HCT116 (cell line): ENCODE results near the gene TTLL11. TPM values are rescaled to one million over a fixed set of nuclear protein-coding genes. Genes with fewer than 3 reads are reported as not detected.

Source experiments
- ATAC-seq: fragments of 200-7000 bp; cut with Tn5 transposase; 2 replicates; pipeline ENCODE4 v1.9.1; 2020; ENCODE audit warnings: mild to moderate bottlenecking, moderate library complexity
- BruUV-seq: library from RNA; stranded (reverse); fragments of 400-500 nt; replicated peaks from 2 replicates; lab custom pipeline; 2021; lab: Mats Ljungman, UMichigan
- CTCF ChIA-PET: fragments of 300-600 bp; sonication (Branson Sonifier 250); formaldehyde crosslinking; loops from one replicate; lab custom pipeline; 2021; ENCODE audit warnings: antibody characterized with exemption; lab: Charles Lee
- POLR2A ChIA-PET: fragments of 300-600, 350-600 bp; sonication (Branson Sonifier 250); formaldehyde crosslinking; loops from one replicate; lab custom pipeline; 2021; ENCODE audit warnings: antibody characterized with exemption; lab: Charles Lee
- RAD21 ChIA-PET, 2 experiments: fragments of 300-600 bp; sonication (Branson Sonifier 250); formaldehyde crosslinking; loops; one replicate each; lab custom pipeline; 2023; ENCODE audit warnings: low total read pairs in 2 of 2; ENCODE audit not compliant: uncharacterized antibody in 2 of 2, unreplicated experiment in 2 of 2, low non-redundant PET in 1 of 2; lab: Charles Lee
- DNase-seq: peaks from one replicate; pipeline ENCODE4 v3.0.0-alpha.2; 2010; ENCODE audit warnings: low read depth, low spot score
- H2AFZ ChIP-seq: fragments of 200-600 bp; shearing (Covaris generic), sonication (generic); 2 replicates; pipeline ENCODE4 v1.6.1; 2017; ENCODE audit warnings: low read depth, mixed run types, mixed read lengths, antibody characterized with exemption, low read length; ENCODE audit not compliant: poor library complexity, severe bottlenecking
- H3K27ac ChIP-seq: 2 replicates; pipeline ENCODE4 v1.5.1; 2012; ENCODE audit warnings: low read depth, low read length
- H3K27me3 ChIP-seq: fragments of 200-600 bp; sonication (generic); 2 replicates; pipeline ENCODE4 v1.6.1; 2016; ENCODE audit warnings: mixed run types, low read length, mixed read lengths; ENCODE audit not compliant: insufficient read depth
- H3K36me3 ChIP-seq, 2 experiments: fragments of 200-500 bp in 1 of 2; fragments of 200-600 bp in 1 of 2; sonication (Bioruptor generic) in 1 of 2; sonication (generic) in 1 of 2; 2 replicates each; pipeline versions ENCODE4 v1.5.1 to v1.6.1; 2014 to 2016; ENCODE audit warnings: low read length in 2 of 2, inconsistent platforms in 1 of 2, mixed read lengths in 1 of 2, mixed run types in 1 of 2; ENCODE audit not compliant: insufficient read depth in 2 of 2, control insufficient read depth in 1 of 2
- H3K4me1 ChIP-seq, 2 experiments: fragments of 200-600 bp in 1 of 2; sonication (generic) in 1 of 2; 2 replicates each; pipeline versions ENCODE4 v1.5.1 to v1.6.1; 2012 to 2017; ENCODE audit warnings: low read length in 2 of 2, inconsistent platforms in 1 of 2, mild to moderate bottlenecking in 1 of 2, mixed read lengths in 1 of 2, mixed run types in 1 of 2, moderate library complexity in 1 of 2; ENCODE audit not compliant: insufficient read depth in 2 of 2, control insufficient read depth in 1 of 2
- H3K4me2 ChIP-seq: fragments of 200-600 bp; sonication (generic); 2 replicates; pipeline ENCODE4 v1.6.1; 2017; ENCODE audit warnings: mixed run types, low read length, mixed read lengths
- H3K4me3 ChIP-seq, 2 experiments: fragments of 200-600 bp in 1 of 2; sonication (generic) in 1 of 2; replicated peaks in 1 of 2; 2 replicates each; pipeline ENCODE4 v1.5.1; 2011 to 2016; ENCODE audit warnings: low read length in 2 of 2, control low read depth in 1 of 2, low read depth in 1 of 2, mild to moderate bottlenecking in 1 of 2, mixed read lengths in 1 of 2, mixed run types in 1 of 2
- H3K79me2 ChIP-seq: fragments of 200-600 bp; sonication (generic); 2 replicates; pipeline ENCODE4 v1.6.1; 2017; ENCODE audit warnings: mild to moderate bottlenecking, mixed run types, low read length, moderate library complexity, mixed read lengths; ENCODE audit not compliant: insufficient read depth
- H3K9ac ChIP-seq: fragments of 200-600 bp; sonication (generic); 2 replicates; pipeline ENCODE4 v1.6.1; 2016; ENCODE audit warnings: low read length, mixed read lengths
- H3K9me2 ChIP-seq: fragments of 200-600 bp; sonication (generic), shearing (Covaris generic); 2 replicates; pipeline ENCODE4 v1.6.1; 2017; ENCODE audit warnings: mixed run types, mild to moderate bottlenecking, moderate library complexity; ENCODE audit not compliant: insufficient read depth
- H3K9me3 ChIP-seq, 2 experiments: fragments of 200-500 bp in 1 of 2; fragments of 200-600 bp in 1 of 2; sonication (Bioruptor generic) in 1 of 2; sonication (generic) in 1 of 2; 2 replicates each; pipeline ENCODE4 v1.6.1; 2014 to 2017; ENCODE audit warnings: low read length in 2 of 2, mixed read lengths in 2 of 2, inconsistent platforms in 1 of 2, low read depth in 1 of 2, mild to moderate bottlenecking in 1 of 2, mixed run types in 1 of 2, moderate library complexity in 1 of 2; ENCODE audit not compliant: control insufficient read depth in 1 of 2, insufficient read depth in 1 of 2
- H4K20me1 ChIP-seq: fragments of 200-600 bp; sonication (generic), shearing (Covaris generic); 2 replicates; pipeline ENCODE4 v1.6.1; 2017; ENCODE audit warnings: mixed run types, mild to moderate bottlenecking, moderate library complexity; ENCODE audit not compliant: insufficient read depth
- ATF3 ChIP-seq: IDR thresholded peaks from 2 replicates; pipeline ENCODE4 v1.6.1; 2012
- CEBPB ChIP-seq: IDR thresholded peaks from 2 replicates; pipeline ENCODE4 v1.6.1; 2012; ENCODE audit warnings: low read depth
- CTCF ChIP-seq, 3 experiments: fragments of 200-600 bp in 1 of 3; sonication (generic) in 1 of 3; IDR thresholded peaks in 2 of 3; conservative IDR thresholded peaks in 1 of 3; 2 replicates each; pipeline ENCODE4 v1.5.1; 2012 to 2017; ENCODE audit warnings: low read depth in 2 of 3, low read length in 2 of 3, antibody characterized with exemption in 1 of 3, borderline replicate concordance in 1 of 3, control low read depth in 1 of 3, mild to moderate bottlenecking in 1 of 3, mixed read lengths in 1 of 3, mixed run types in 1 of 3, moderate library complexity in 1 of 3; ENCODE audit not compliant: insufficient read depth in 1 of 3
- EGR1 ChIP-seq: IDR thresholded peaks from 2 replicates; pipeline ENCODE4 v1.6.1; 2012; ENCODE audit warnings: low read depth
- POLR2A ChIP-seq: IDR thresholded peaks from 2 replicates; pipeline ENCODE4 v1.7.0; 2011; ENCODE audit warnings: borderline replicate concordance; ENCODE audit not compliant: insufficient read depth, insufficient read length; ENCODE audit errors: extremely low read depth
- intact Hi-C: fragments of 100-400 bp; cut with micrococcal nuclease; formaldehyde crosslinking; loops from 2 replicates; pipeline ENCODE4 v1.10.0; 2022
- total RNA-seq: library from RNA; stranded (reverse); gene quantifications from one replicate; pipeline ENCODE4 v1.2.1, GENCODE V29; 2021; ENCODE audit not compliant: unreplicated experiment
- TF ChIP-seq, protein P1 (sequence below): IDR thresholded peaks from 2 replicates; pipeline ENCODE4 v1.6.1; 2012; ENCODE audit warnings: low read depth

The TTLL11 gene
- total RNA-seq, 1 experiment from 2014 or later = 2.2 TPM

DNA sequence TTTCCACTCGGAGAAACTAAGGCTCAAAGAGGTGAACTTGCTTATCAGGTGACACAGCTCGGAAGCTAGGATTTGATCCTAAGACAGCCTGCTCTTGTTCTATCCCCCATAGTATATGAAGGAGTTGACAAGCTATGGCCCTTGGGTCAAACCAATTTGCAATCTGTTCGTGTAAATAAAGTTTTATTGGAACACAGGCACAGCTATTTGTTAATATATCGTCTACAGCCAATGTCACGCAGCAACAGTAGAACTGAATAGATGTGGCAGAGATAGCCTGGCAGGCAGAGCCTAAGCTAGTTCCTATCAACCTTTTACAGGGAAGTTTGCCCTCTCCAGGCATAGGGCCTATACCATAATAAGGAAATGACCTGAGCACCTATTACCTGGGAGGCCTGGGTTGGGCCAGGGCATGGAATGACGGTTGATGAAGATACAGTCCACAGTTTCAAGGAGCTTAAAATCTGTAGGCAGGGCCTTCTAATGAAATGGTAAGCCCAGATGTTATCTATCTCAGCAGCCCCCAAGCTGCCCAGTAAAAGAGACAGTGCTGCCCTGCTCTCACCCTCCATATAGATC is 179.0 kb downstream of the TTLL11 start:
- H3K9ac ChIP-seq = no peak overlapping the region
- CTCF ChIA-PET = no interaction called here
- no peaks in the 10 kb centered on the region for H4K20me1 ChIP-seq
- no peak overlapping the region for H3K27ac ChIP-seq
- no peak overlapping the region for H2AFZ ChIP-seq
- intact Hi-C loops = no loop called here
- no peaks in the 10 kb centered on the region for H3K27me3 ChIP-seq
- no peaks in the 10 kb centered on the region for H3K9me3 ChIP-seq
- H3K4me2 ChIP-seq = no peak overlapping the region
- H3K9me2 ChIP-seq = no peaks in the 10 kb centered on the region
- RAD21 ChIA-PET = no interaction called here
- no peaks in the 10 kb centered on the region for H3K79me2 ChIP-seq
- no peak overlapping the region for H3K4me3 ChIP-seq
- no peak for TF ChIP-seq POLR2A
- no peak for TF ChIP-seq ATF3
- TF ChIP-seq, protein P1, sequence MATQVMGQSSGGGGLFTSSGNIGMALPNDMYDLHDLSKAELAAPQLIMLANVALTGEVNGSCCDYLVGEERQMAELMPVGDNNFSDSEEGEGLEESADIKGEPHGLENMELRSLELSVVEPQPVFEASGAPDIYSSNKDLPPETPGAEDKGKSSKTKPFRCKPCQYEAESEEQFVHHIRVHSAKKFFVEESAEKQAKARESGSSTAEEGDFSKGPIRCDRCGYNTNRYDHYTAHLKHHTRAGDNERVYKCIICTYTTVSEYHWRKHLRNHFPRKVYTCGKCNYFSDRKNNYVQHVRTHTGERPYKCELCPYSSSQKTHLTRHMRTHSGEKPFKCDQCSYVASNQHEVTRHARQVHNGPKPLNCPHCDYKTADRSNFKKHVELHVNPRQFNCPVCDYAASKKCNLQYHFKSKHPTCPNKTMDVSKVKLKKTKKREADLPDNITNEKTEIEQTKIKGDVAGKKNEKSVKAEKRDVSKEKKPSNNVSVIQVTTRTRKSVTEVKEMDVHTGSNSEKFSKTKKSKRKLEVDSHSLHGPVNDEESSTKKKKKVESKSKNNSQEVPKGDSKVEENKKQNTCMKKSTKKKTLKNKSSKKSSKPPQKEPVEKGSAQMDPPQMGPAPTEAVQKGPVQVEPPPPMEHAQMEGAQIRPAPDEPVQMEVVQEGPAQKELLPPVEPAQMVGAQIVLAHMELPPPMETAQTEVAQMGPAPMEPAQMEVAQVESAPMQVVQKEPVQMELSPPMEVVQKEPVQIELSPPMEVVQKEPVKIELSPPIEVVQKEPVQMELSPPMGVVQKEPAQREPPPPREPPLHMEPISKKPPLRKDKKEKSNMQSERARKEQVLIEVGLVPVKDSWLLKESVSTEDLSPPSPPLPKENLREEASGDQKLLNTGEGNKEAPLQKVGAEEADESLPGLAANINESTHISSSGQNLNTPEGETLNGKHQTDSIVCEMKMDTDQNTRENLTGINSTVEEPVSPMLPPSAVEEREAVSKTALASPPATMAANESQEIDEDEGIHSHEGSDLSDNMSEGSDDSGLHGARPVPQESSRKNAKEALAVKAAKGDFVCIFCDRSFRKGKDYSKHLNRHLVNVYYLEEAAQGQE = no peak
- no peak for TF ChIP-seq CEBPB
- no peak for TF ChIP-seq EGR1
- no peak for TF ChIP-seq CTCF (IDR thresholded peaks at IDR 0.05 in 2 of 3, conservative IDR thresholded peaks at IDR 0.05 in 1 of 3; ENCODE audit: borderline replicate concordance in 1 of 3, insufficient read depth in 1 of 3, low read depth in 2 of 3, low read length in 2 of 3)
- POLR2A ChIA-PET = no interaction called here
- H3K4me1 ChIP-seq = no peaks in the 10 kb centered on the region
- BruUV-seq = no TSS peak
- DNase-seq (no peak), ATAC-seq (no peak)
- H3K36me3 ChIP-seq = no peaks in the 10 kb centered on the region
